HCT116 (cell line): Measurements from ENCODE around the gene PEX12. TPM values are rescaled to one million over a fixed set of nuclear protein-coding genes. Genes with fewer than 3 reads are reported as not detected.

Source experiments
- ATAC-seq: fragments of 200-7000 bp; cut with Tn5 transposase; 2 replicates; pipeline ENCODE4 v1.9.1; 2020; ENCODE audit warnings: mild to moderate bottlenecking, moderate library complexity
- BruUV-seq: library from RNA; stranded (reverse); fragments of 400-500 nt; replicated peaks from 2 replicates; lab custom pipeline; 2021; lab: Mats Ljungman, UMichigan
- CTCF ChIA-PET: fragments of 300-600 bp; sonication (Branson Sonifier 250); formaldehyde crosslinking; loops from one replicate; lab custom pipeline; 2021; ENCODE audit warnings: antibody characterized with exemption; lab: Charles Lee
- POLR2A ChIA-PET: fragments of 300-600, 350-600 bp; sonication (Branson Sonifier 250); formaldehyde crosslinking; loops from one replicate; lab custom pipeline; 2021; ENCODE audit warnings: antibody characterized with exemption; lab: Charles Lee
- RAD21 ChIA-PET, 2 experiments: fragments of 300-600 bp; sonication (Branson Sonifier 250); formaldehyde crosslinking; loops; one replicate each; lab custom pipeline; 2023; ENCODE audit warnings: low total read pairs in 2 of 2; ENCODE audit not compliant: uncharacterized antibody in 2 of 2, unreplicated experiment in 2 of 2, low non-redundant PET in 1 of 2; lab: Charles Lee
- DNase-seq: peaks from one replicate; pipeline ENCODE4 v3.0.0-alpha.2; 2010; ENCODE audit warnings: low read depth, low spot score
- H2AFZ ChIP-seq: fragments of 200-600 bp; shearing (Covaris generic), sonication (generic); 2 replicates; pipeline ENCODE4 v1.6.1; 2017; ENCODE audit warnings: low read depth, mixed run types, mixed read lengths, antibody characterized with exemption, low read length; ENCODE audit not compliant: poor library complexity, severe bottlenecking
- H3K27ac ChIP-seq: 2 replicates; pipeline ENCODE4 v1.5.1; 2012; ENCODE audit warnings: low read depth, low read length
- H3K27me3 ChIP-seq: fragments of 200-600 bp; sonication (generic); 2 replicates; pipeline ENCODE4 v1.6.1; 2016; ENCODE audit warnings: mixed run types, low read length, mixed read lengths; ENCODE audit not compliant: insufficient read depth
- H3K36me3 ChIP-seq, 2 experiments: fragments of 200-500 bp in 1 of 2; fragments of 200-600 bp in 1 of 2; sonication (Bioruptor generic) in 1 of 2; sonication (generic) in 1 of 2; 2 replicates each; pipeline versions ENCODE4 v1.5.1 to v1.6.1; 2014 to 2016; ENCODE audit warnings: low read length in 2 of 2, inconsistent platforms in 1 of 2, mixed read lengths in 1 of 2, mixed run types in 1 of 2; ENCODE audit not compliant: insufficient read depth in 2 of 2, control insufficient read depth in 1 of 2
- H3K4me1 ChIP-seq, 2 experiments: fragments of 200-600 bp in 1 of 2; sonication (generic) in 1 of 2; 2 replicates each; pipeline versions ENCODE4 v1.5.1 to v1.6.1; 2012 to 2017; ENCODE audit warnings: low read length in 2 of 2, inconsistent platforms in 1 of 2, mild to moderate bottlenecking in 1 of 2, mixed read lengths in 1 of 2, mixed run types in 1 of 2, moderate library complexity in 1 of 2; ENCODE audit not compliant: insufficient read depth in 2 of 2, control insufficient read depth in 1 of 2
- H3K4me2 ChIP-seq: fragments of 200-600 bp; sonication (generic); 2 replicates; pipeline ENCODE4 v1.6.1; 2017; ENCODE audit warnings: mixed run types, low read length, mixed read lengths
- H3K4me3 ChIP-seq, 2 experiments: fragments of 200-600 bp in 1 of 2; sonication (generic) in 1 of 2; replicated peaks in 1 of 2; 2 replicates each; pipeline ENCODE4 v1.5.1; 2011 to 2016; ENCODE audit warnings: low read length in 2 of 2, control low read depth in 1 of 2, low read depth in 1 of 2, mild to moderate bottlenecking in 1 of 2, mixed read lengths in 1 of 2, mixed run types in 1 of 2
- H3K79me2 ChIP-seq: fragments of 200-600 bp; sonication (generic); 2 replicates; pipeline ENCODE4 v1.6.1; 2017; ENCODE audit warnings: mild to moderate bottlenecking, mixed run types, low read length, moderate library complexity, mixed read lengths; ENCODE audit not compliant: insufficient read depth
- H3K9ac ChIP-seq: fragments of 200-600 bp; sonication (generic); 2 replicates; pipeline ENCODE4 v1.6.1; 2016; ENCODE audit warnings: low read length, mixed read lengths
- H3K9me2 ChIP-seq: fragments of 200-600 bp; sonication (generic), shearing (Covaris generic); 2 replicates; pipeline ENCODE4 v1.6.1; 2017; ENCODE audit warnings: mixed run types, mild to moderate bottlenecking, moderate library complexity; ENCODE audit not compliant: insufficient read depth
- H3K9me3 ChIP-seq, 2 experiments: fragments of 200-500 bp in 1 of 2; fragments of 200-600 bp in 1 of 2; sonication (Bioruptor generic) in 1 of 2; sonication (generic) in 1 of 2; 2 replicates each; pipeline ENCODE4 v1.6.1; 2014 to 2017; ENCODE audit warnings: low read length in 2 of 2, mixed read lengths in 2 of 2, inconsistent platforms in 1 of 2, low read depth in 1 of 2, mild to moderate bottlenecking in 1 of 2, mixed run types in 1 of 2, moderate library complexity in 1 of 2; ENCODE audit not compliant: control insufficient read depth in 1 of 2, insufficient read depth in 1 of 2
- H4K20me1 ChIP-seq: fragments of 200-600 bp; sonication (generic), shearing (Covaris generic); 2 replicates; pipeline ENCODE4 v1.6.1; 2017; ENCODE audit warnings: mixed run types, mild to moderate bottlenecking, moderate library complexity; ENCODE audit not compliant: insufficient read depth
- CBX3 ChIP-seq: IDR thresholded peaks from 2 replicates; pipeline ENCODE4 v1.6.1; 2012; ENCODE audit warnings: low read depth
- CEBPB ChIP-seq: IDR thresholded peaks from 2 replicates; pipeline ENCODE4 v1.6.1; 2012; ENCODE audit warnings: low read depth
- EZH2phosphoT487 ChIP-seq: fragments of 200-600 bp; IDR thresholded peaks from 2 replicates; pipeline ENCODE4 v1.6.1; 2018; ENCODE audit warnings: antibody characterized with exemption, borderline replicate concordance
- FOSL1 ChIP-seq: IDR thresholded peaks from 2 replicates; pipeline ENCODE4 v1.6.1; 2012; ENCODE audit warnings: low read depth
- JUND ChIP-seq: IDR thresholded peaks from 2 replicates; pipeline ENCODE4 v1.6.1; 2012
- POLR2A ChIP-seq: IDR thresholded peaks from 2 replicates; pipeline ENCODE4 v1.7.0; 2011; ENCODE audit warnings: borderline replicate concordance; ENCODE audit not compliant: insufficient read depth, insufficient read length; ENCODE audit errors: extremely low read depth
- POLR2AphosphoS5 ChIP-seq: IDR thresholded peaks from 2 replicates; pipeline ENCODE4 v1.6.1; 2011; ENCODE audit warnings: mild to moderate bottlenecking, low read depth, low read length, moderate library complexity
- RAD21 ChIP-seq: IDR thresholded peaks from 2 replicates; pipeline ENCODE4 v1.6.1; 2012; ENCODE audit warnings: low read depth, mild to moderate bottlenecking
- SIN3A ChIP-seq: IDR thresholded peaks from 2 replicates; pipeline ENCODE4 v1.6.1; 2012; ENCODE audit warnings: low read depth
- SP1 ChIP-seq: IDR thresholded peaks from 2 replicates; pipeline ENCODE4 v1.6.1; 2012; ENCODE audit warnings: low read depth
- TCF7L2 ChIP-seq: IDR thresholded peaks from 2 replicates; pipeline ENCODE4 v1.7.0; 2011; ENCODE audit warnings: borderline replicate concordance, inconsistent platforms; ENCODE audit not compliant: insufficient read depth, insufficient read length; ENCODE audit errors: extremely low read depth
- YY1 ChIP-seq: IDR thresholded peaks from 2 replicates; pipeline ENCODE4 v1.6.1; 2011; ENCODE audit warnings: low read length, low read depth, moderate library complexity, mild to moderate bottlenecking; ENCODE audit not compliant: insufficient replicate concordance; ENCODE audit errors: extremely low read depth
- ZNF274 ChIP-seq: fragments of 200-500 bp; sonication (Bioruptor generic); IDR thresholded peaks from 2 replicates; pipeline ENCODE4 v1.6.1; 2014; ENCODE audit warnings: mild to moderate bottlenecking, low read depth, low read length, inconsistent platforms
- intact Hi-C: fragments of 100-400 bp; cut with micrococcal nuclease; formaldehyde crosslinking; loops from 2 replicates; pipeline ENCODE4 v1.10.0; 2022
- total RNA-seq: library from RNA; stranded (reverse); gene quantifications from one replicate; pipeline ENCODE4 v1.2.1, GENCODE V29; 2021; ENCODE audit not compliant: unreplicated experiment
- TF ChIP-seq, protein P1 (sequence below): IDR thresholded peaks from 2 replicates; pipeline ENCODE4 v1.6.1; 2012
- TF ChIP-seq, protein P2 (sequence below): IDR thresholded peaks from 2 replicates; pipeline ENCODE4 v1.6.1; 2011; ENCODE audit warnings: mild to moderate bottlenecking, low read length, moderate library complexity; ENCODE audit not compliant: insufficient replicate concordance; ENCODE audit errors: extremely low read depth
- TF ChIP-seq, protein P3 (sequence below): IDR thresholded peaks from 2 replicates; pipeline ENCODE4 v1.6.1; 2012
- TF ChIP-seq, protein P4 (sequence below), 3 experiments: fragments of 200-600 bp in 1 of 3; sonication (generic) in 1 of 3; IDR thresholded peaks in 2 of 3; conservative IDR thresholded peaks in 1 of 3; 2 replicates each; pipeline ENCODE4 v1.5.1; 2012 to 2017; ENCODE audit warnings: low read depth in 2 of 3, low read length in 2 of 3, antibody characterized with exemption in 1 of 3, borderline replicate concordance in 1 of 3, control low read depth in 1 of 3, mild to moderate bottlenecking in 1 of 3, mixed read lengths in 1 of 3, mixed run types in 1 of 3, moderate library complexity in 1 of 3; ENCODE audit not compliant: insufficient read depth in 1 of 3
- TF ChIP-seq, protein P5 (sequence below): IDR thresholded peaks from 2 replicates; pipeline ENCODE4 v1.6.1; 2012; ENCODE audit warnings: low read depth

Gene PEX12
- total RNA-seq, 1 experiment from 2014 or later: 5.0 TPM

DNA sequence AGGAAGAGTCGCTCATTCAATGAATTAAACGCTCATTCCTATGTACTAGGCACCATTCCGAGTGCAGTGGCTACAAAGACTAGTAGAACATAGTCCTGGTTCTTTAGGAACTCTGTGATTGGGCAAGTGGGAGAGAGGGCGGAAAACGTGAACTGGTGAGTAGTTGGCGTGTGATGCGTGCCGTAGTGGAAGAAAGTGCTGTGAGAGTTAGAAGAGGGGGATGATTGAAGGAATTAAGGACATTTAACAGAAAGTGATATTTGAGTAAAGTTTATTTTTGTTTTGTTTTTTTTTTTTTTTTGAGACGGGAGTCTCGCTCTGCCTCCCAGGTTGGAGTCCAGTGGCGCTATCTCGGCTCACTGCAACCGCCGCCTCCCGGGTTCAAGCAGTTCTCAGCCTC lies 9.8 kb downstream of the PEX12 start:
- RAD21 ChIA-PET: no interaction called here
- intact Hi-C loops: no loop called here
- Histone ChIP-seq H3K36me3 (peaks cover 2 to 3% of the 10 kb centered on the region in 2 experiments; a peak in 1 of 4 replicates), H3K4me1 (peaks cover 9 to 15% of the 10 kb centered on the region in 2 experiments), H2AFZ (no peak overlapping the region)
- TF ChIP-seq YY1: no peak
- TF ChIP-seq, protein P1, sequence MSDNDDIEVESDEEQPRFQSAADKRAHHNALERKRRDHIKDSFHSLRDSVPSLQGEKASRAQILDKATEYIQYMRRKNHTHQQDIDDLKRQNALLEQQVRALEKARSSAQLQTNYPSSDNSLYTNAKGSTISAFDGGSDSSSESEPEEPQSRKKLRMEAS: no peak
- TF ChIP-seq, protein P2, sequence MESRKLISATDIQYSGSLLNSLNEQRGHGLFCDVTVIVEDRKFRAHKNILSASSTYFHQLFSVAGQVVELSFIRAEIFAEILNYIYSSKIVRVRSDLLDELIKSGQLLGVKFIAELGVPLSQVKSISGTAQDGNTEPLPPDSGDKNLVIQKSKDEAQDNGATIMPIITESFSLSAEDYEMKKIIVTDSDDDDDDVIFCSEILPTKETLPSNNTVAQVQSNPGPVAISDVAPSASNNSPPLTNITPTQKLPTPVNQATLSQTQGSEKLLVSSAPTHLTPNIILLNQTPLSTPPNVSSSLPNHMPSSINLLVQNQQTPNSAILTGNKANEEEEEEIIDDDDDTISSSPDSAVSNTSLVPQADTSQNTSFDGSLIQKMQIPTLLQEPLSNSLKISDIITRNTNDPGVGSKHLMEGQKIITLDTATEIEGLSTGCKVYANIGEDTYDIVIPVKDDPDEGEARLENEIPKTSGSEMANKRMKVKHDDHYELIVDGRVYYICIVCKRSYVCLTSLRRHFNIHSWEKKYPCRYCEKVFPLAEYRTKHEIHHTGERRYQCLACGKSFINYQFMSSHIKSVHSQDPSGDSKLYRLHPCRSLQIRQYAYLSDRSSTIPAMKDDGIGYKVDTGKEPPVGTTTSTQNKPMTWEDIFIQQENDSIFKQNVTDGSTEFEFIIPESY: no peak
- no peak for TF ChIP-seq JUND
- TF ChIP-seq SIN3A: no peak
- TF ChIP-seq SP1: no peak
- no peak for TF ChIP-seq RAD21
- TF ChIP-seq, protein P3, sequence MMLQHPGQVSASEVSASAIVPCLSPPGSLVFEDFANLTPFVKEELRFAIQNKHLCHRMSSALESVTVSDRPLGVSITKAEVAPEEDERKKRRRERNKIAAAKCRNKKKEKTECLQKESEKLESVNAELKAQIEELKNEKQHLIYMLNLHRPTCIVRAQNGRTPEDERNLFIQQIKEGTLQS: no peak
- no peak for TF ChIP-seq CEBPB
- no peak for TF ChIP-seq EZH2phosphoT487
- no peak for TF ChIP-seq CBX3
- no peak for TF ChIP-seq TCF7L2
- TF ChIP-seq POLR2A: no peak
- TF ChIP-seq POLR2AphosphoS5: no peak
- TF ChIP-seq, protein P4, sequence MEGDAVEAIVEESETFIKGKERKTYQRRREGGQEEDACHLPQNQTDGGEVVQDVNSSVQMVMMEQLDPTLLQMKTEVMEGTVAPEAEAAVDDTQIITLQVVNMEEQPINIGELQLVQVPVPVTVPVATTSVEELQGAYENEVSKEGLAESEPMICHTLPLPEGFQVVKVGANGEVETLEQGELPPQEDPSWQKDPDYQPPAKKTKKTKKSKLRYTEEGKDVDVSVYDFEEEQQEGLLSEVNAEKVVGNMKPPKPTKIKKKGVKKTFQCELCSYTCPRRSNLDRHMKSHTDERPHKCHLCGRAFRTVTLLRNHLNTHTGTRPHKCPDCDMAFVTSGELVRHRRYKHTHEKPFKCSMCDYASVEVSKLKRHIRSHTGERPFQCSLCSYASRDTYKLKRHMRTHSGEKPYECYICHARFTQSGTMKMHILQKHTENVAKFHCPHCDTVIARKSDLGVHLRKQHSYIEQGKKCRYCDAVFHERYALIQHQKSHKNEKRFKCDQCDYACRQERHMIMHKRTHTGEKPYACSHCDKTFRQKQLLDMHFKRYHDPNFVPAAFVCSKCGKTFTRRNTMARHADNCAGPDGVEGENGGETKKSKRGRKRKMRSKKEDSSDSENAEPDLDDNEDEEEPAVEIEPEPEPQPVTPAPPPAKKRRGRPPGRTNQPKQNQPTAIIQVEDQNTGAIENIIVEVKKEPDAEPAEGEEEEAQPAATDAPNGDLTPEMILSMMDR (IDR thresholded peaks at IDR 0.05 in 2 of 3, conservative IDR thresholded peaks at IDR 0.05 in 1 of 3; ENCODE audit: borderline replicate concordance in 1 of 3, insufficient read depth in 1 of 3, low read depth in 2 of 3, low read length in 2 of 3): no peak
- TF ChIP-seq, protein P5, sequence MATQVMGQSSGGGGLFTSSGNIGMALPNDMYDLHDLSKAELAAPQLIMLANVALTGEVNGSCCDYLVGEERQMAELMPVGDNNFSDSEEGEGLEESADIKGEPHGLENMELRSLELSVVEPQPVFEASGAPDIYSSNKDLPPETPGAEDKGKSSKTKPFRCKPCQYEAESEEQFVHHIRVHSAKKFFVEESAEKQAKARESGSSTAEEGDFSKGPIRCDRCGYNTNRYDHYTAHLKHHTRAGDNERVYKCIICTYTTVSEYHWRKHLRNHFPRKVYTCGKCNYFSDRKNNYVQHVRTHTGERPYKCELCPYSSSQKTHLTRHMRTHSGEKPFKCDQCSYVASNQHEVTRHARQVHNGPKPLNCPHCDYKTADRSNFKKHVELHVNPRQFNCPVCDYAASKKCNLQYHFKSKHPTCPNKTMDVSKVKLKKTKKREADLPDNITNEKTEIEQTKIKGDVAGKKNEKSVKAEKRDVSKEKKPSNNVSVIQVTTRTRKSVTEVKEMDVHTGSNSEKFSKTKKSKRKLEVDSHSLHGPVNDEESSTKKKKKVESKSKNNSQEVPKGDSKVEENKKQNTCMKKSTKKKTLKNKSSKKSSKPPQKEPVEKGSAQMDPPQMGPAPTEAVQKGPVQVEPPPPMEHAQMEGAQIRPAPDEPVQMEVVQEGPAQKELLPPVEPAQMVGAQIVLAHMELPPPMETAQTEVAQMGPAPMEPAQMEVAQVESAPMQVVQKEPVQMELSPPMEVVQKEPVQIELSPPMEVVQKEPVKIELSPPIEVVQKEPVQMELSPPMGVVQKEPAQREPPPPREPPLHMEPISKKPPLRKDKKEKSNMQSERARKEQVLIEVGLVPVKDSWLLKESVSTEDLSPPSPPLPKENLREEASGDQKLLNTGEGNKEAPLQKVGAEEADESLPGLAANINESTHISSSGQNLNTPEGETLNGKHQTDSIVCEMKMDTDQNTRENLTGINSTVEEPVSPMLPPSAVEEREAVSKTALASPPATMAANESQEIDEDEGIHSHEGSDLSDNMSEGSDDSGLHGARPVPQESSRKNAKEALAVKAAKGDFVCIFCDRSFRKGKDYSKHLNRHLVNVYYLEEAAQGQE: no peak
- no peak for TF ChIP-seq ZNF274
- no peak for TF ChIP-seq FOSL1
- TF ChIP-seq, all 23 proteins: peak for 0
- no TSS peak for BruUV-seq
- no peaks in the 10 kb centered on the region for H3K9me3 ChIP-seq
- peak overlapping the region; percentile 89 for H3K9ac ChIP-seq
- DNase-seq (no peak), ATAC-seq (peak; percentile 70)
- peak overlapping the region; percentile 84 to 99 for H3K4me3 ChIP-seq
- 0 out of 2 replicates have a peak, but pooled peaks cover 3% of the 10 kb centered on the region for H4K20me1 ChIP-seq
- peak overlapping the region; percentile 63 for H3K4me2 ChIP-seq
- peaks cover 8% of the 10 kb centered on the region; the same call in 1 of the 2 replicates for H3K27me3 ChIP-seq
- no peaks in the 10 kb centered on the region for H3K9me2 ChIP-seq
- ChIA-PET POLR2A (interaction anchor here (3.0 kb wide), 1 partner anchor 10 kb away, joined by 17 read pairs; the partner anchor contains the start of gene PEX12), CTCF (no interaction called here)
- peak overlapping the region; percentile 42 for H3K27ac ChIP-seq
- H3K79me2 ChIP-seq: peaks cover 47% of the 10 kb centered on the region
